H9 (cell line): Measurements from ENCODE around the gene TP73. TPM values are rescaled to one million over a fixed set of nuclear protein-coding genes. Genes with fewer than 3 reads are reported as not detected.
A peak's percentile ranks its signal among the peaks of the same experiment; 100 is the strongest.

Source experiments
- DNase-seq: peaks from one replicate; pipeline ENCODE4 v3.0.0-alpha.2; 2017
- H2AFZ ChIP-seq: one replicate; pipeline ENCODE4 v1.6.1; 2013; ENCODE audit warnings: mild to moderate bottlenecking, low read length, control low read depth, moderate library complexity
- H2AK5ac ChIP-seq: 2 replicates; pipeline ENCODE4 v1.6.1; 2013; ENCODE audit warnings: low read length, control low read depth, mixed read lengths; ENCODE audit not compliant: insufficient read length
- H2BK120ac ChIP-seq: one replicate; pipeline ENCODE4 v1.6.1; 2013; ENCODE audit warnings: low read depth, mild to moderate bottlenecking, low read length, control low read depth, inconsistent platforms; ENCODE audit not compliant: poor library complexity, severe bottlenecking
- H2BK12ac ChIP-seq: 2 replicates; pipeline ENCODE4 v1.6.1; 2013; ENCODE audit warnings: low read length, control low read depth, mixed read lengths, low read depth; ENCODE audit not compliant: insufficient read length
- H2BK15ac ChIP-seq: 2 replicates; pipeline ENCODE4 v1.6.1; 2013; ENCODE audit warnings: low read depth, low read length, control low read depth
- H2BK20ac ChIP-seq: one replicate; pipeline ENCODE4 v1.6.1; 2013; ENCODE audit warnings: low read depth, mild to moderate bottlenecking, low read length, control low read depth, inconsistent platforms; ENCODE audit not compliant: poor library complexity, severe bottlenecking
- H2BK5ac ChIP-seq: 2 replicates; pipeline ENCODE4 v1.6.1; 2013; ENCODE audit warnings: low read length, control low read depth, mixed read lengths; ENCODE audit not compliant: insufficient read length
- H3K14ac ChIP-seq: 2 replicates; pipeline ENCODE4 v1.6.1; 2013; ENCODE audit warnings: low read length, control low read depth; ENCODE audit not compliant: insufficient read depth
- H3K18ac ChIP-seq: 2 replicates; pipeline ENCODE4 v1.6.1; 2013; ENCODE audit warnings: low read depth, mild to moderate bottlenecking, mixed read lengths, low read length, control low read depth; ENCODE audit not compliant: insufficient read length
- H3K23ac ChIP-seq: 2 replicates; pipeline ENCODE4 v1.6.1; 2013; ENCODE audit warnings: low read length, control low read depth, mixed read lengths, low read depth; ENCODE audit not compliant: insufficient read length
- H3K23me2 ChIP-seq: 2 replicates; pipeline ENCODE4 v1.6.1; 2013; ENCODE audit warnings: low read depth, mild to moderate bottlenecking, mixed read lengths, low read length, control low read depth; ENCODE audit not compliant: insufficient read length, poor library complexity, severe bottlenecking
- H3K27ac ChIP-seq: 2 replicates; pipeline ENCODE4 v1.5.1; 2013; ENCODE audit warnings: low read length, control low read depth, mixed read lengths, low read depth; ENCODE audit not compliant: insufficient read length
- H3K27me3 ChIP-seq: 2 replicates; pipeline ENCODE4 v1.6.1; 2013; ENCODE audit warnings: low read length, control low read depth, inconsistent platforms; ENCODE audit not compliant: insufficient read depth
- H3K4ac ChIP-seq: 2 replicates; pipeline ENCODE4 v1.6.1; 2013; ENCODE audit warnings: low read depth, mild to moderate bottlenecking, control low read depth, inconsistent platforms, low read length, moderate library complexity
- H3K4me1 ChIP-seq: 2 replicates; pipeline ENCODE4 v1.6.1; 2013; ENCODE audit warnings: low read length, control low read depth, inconsistent platforms; ENCODE audit not compliant: insufficient read depth
- H3K4me2 ChIP-seq: 2 replicates; pipeline ENCODE4 v1.6.1; 2013; ENCODE audit warnings: low read length, control low read depth, mixed read lengths; ENCODE audit not compliant: insufficient read length, insufficient read depth
- H3K56ac ChIP-seq: 2 replicates; pipeline ENCODE4 v1.6.1; 2013; ENCODE audit warnings: low read depth, mild to moderate bottlenecking, mixed read lengths, low read length, control low read depth; ENCODE audit not compliant: insufficient read length
- H3K79me1 ChIP-seq: 2 replicates; pipeline ENCODE4 v1.6.1; 2013; ENCODE audit warnings: low read depth, mild to moderate bottlenecking, moderate library complexity, low read length, control low read depth, inconsistent platforms; ENCODE audit not compliant: insufficient read depth, poor library complexity, severe bottlenecking
- H3K79me2 ChIP-seq: 2 replicates; pipeline ENCODE4 v1.6.1; 2013; ENCODE audit warnings: low read length, control low read depth, inconsistent platforms; ENCODE audit not compliant: insufficient read depth
- H3K9ac ChIP-seq: 2 replicates; pipeline ENCODE4 v1.6.1; 2013; ENCODE audit warnings: low read length, control low read depth, mixed read lengths; ENCODE audit not compliant: insufficient read length; ENCODE audit errors: extremely low read depth
- H3K9me3 ChIP-seq: one replicate; pipeline ENCODE4 v1.6.1; 2013; ENCODE audit warnings: low read depth, low read length, inconsistent platforms; ENCODE audit not compliant: control insufficient read depth
- H3T11ph ChIP-seq: one replicate; pipeline ENCODE4 v1.6.1; 2013; ENCODE audit warnings: mild to moderate bottlenecking, low read length, control low read depth, inconsistent platforms
- H4K20me1 ChIP-seq: one replicate; pipeline ENCODE4 v1.6.1; 2013; ENCODE audit not compliant: control insufficient read depth, insufficient read length, insufficient read depth
- H4K5ac ChIP-seq: 2 replicates; pipeline ENCODE4 v1.6.1; 2013; ENCODE audit warnings: low read depth, mild to moderate bottlenecking, mixed read lengths, low read length, control low read depth; ENCODE audit not compliant: insufficient read length
- H4K8ac ChIP-seq: replicated peaks from 2 replicates; pipeline ENCODE4 v1.6.1; 2013; ENCODE audit warnings: low read length, control low read depth, mixed read lengths, low read depth; ENCODE audit not compliant: insufficient read length
- H4K91ac ChIP-seq: 2 replicates; pipeline ENCODE4 v1.6.1; 2013; ENCODE audit warnings: low read depth, mild to moderate bottlenecking, moderate library complexity, mixed read lengths, low read length, control low read depth; ENCODE audit not compliant: insufficient read length
- H3K27ac Mint-ChIP-seq, 3 experiments: 2 replicates in 2 of 3; 3 replicates in 1 of 3; pipeline ENCODE4 v1.8.0; 2020 to 2021; ENCODE audit warnings: mixed read lengths in 3 of 3, mild to moderate bottlenecking in 1 of 3, moderate library complexity in 1 of 3
- H3K27me3 Mint-ChIP-seq: 2 replicates; pipeline ENCODE4 v1.8.0; 2021; ENCODE audit warnings: low read depth, mild to moderate bottlenecking, moderate library complexity, mixed read lengths
- H3K36me3 Mint-ChIP-seq, 3 experiments: 2 replicates in 2 of 3; 3 replicates in 1 of 3; pipeline ENCODE4 v1.8.0; 2020 to 2021; ENCODE audit warnings: low read depth in 3 of 3, mixed read lengths in 3 of 3; ENCODE audit not compliant: insufficient read depth in 1 of 3
- H3K4me1 Mint-ChIP-seq, 2 experiments: 2 replicates each; pipeline ENCODE4 v1.8.0; 2020; ENCODE audit warnings: mixed read lengths in 2 of 2
- H3K4me3 Mint-ChIP-seq, 2 experiments: 2 replicates in 1 of 2; 3 replicates in 1 of 2; pipeline ENCODE4 v1.8.0; 2020 to 2021; ENCODE audit warnings: mild to moderate bottlenecking in 2 of 2, mixed read lengths in 2 of 2, moderate library complexity in 1 of 2
- H3K9me3 Mint-ChIP-seq, 2 experiments: 2 replicates in 1 of 2; 3 replicates in 1 of 2; pipeline ENCODE4 v1.8.0; 2020; ENCODE audit warnings: mild to moderate bottlenecking in 2 of 2, mixed read lengths in 2 of 2, moderate library complexity in 1 of 2
- CTCF ChIP-seq: fragments of 200-600 bp; sonication (generic); conservative IDR thresholded peaks from 3 replicates; pipeline ENCODE4 v1.8.0; 2021; ENCODE audit warnings: antibody characterized with exemption, mild to moderate bottlenecking
- WGBS: extraction: QIAGEN DNeasy Blood & Tissue Kit; methylation state at CpG from one replicate; pipeline ENCODE4 v1.1.7; 2013; ENCODE audit warnings: missing lambda C conversion rate, low lambda C conversion rate, mixed read lengths; ENCODE audit not compliant: insufficient read length; ENCODE audit errors: extremely low coverage; 5-methylcytosine and 5-hydroxymethylcytosine counted together
- total RNA-seq: library from RNA; stranded (reverse); gene quantifications from 2 replicates; pipeline ENCODE4 v1.2.1, GENCODE V29; 2021

The TP73 gene
- total RNA-seq, 1 experiment from 2014 or later: 4.7 TPM

GRCh38 chr1:3717715-3718601 is 65.6 kb downstream of the TP73 start:
- TF ChIP-seq CTCF: no peak
- H3T11ph ChIP-seq: no peak overlapping the region
- no peaks in the 10 kb centered on the region for H3K27me3 ChIP-seq
- no peak overlapping the region for H2BK5ac ChIP-seq
- H3K4me1 Mint-ChIP-seq: peaks cover 2 to 16% of the 10 kb centered on the region in 2 experiments; a peak in 3 of 4 replicates
- no peaks in the 10 kb centered on the region for H3K9me3 Mint-ChIP-seq
- no peak overlapping the region for H2BK120ac ChIP-seq
- H3K23ac ChIP-seq: no peak overlapping the region
- H4K91ac ChIP-seq: no peak overlapping the region
- no peaks in the 10 kb centered on the region for H3K36me3 Mint-ChIP-seq
- no peak overlapping the region for H3K56ac ChIP-seq
- no peak overlapping the region for H2AFZ ChIP-seq
- no peaks in the 10 kb centered on the region; the same call in 1 of the 2 replicates for H3K4me1 ChIP-seq
- H2BK12ac ChIP-seq: no peak overlapping the region
- no peak overlapping the region for H3K4ac ChIP-seq
- peak overlapping the region in 1 of 2 experiments; percentile 34; a peak in 1 of 5 replicates for H3K4me3 Mint-ChIP-seq
- no peaks in the 10 kb centered on the region for H4K20me1 ChIP-seq
- no peaks in the 10 kb centered on the region for H3K79me1 ChIP-seq
- no peak overlapping the region for H2BK20ac ChIP-seq
- H2BK15ac ChIP-seq: no peak overlapping the region
- no peak overlapping the region for H3K9ac ChIP-seq
- no peak overlapping the region for H4K5ac ChIP-seq
- H3K79me2 ChIP-seq: no peaks in the 10 kb centered on the region
- peak overlapping the region; percentile 19 for H3K4me2 ChIP-seq
- peak; percentile 83 for DNase-seq
- H3K14ac ChIP-seq: no peak overlapping the region; the same call in 1 of the 2 replicates
- WGBS: no CpG with 5 or more reads among the region's 40 CpGs
- no peak overlapping the region for H4K8ac ChIP-seq
- H3K27ac ChIP-seq: no peak overlapping the region
- no peak overlapping the region for H3K27ac Mint-ChIP-seq
- no peak overlapping the region for H3K18ac ChIP-seq
- no peak overlapping the region for H2AK5ac ChIP-seq
- peaks cover 20% of the 10 kb centered on the region for H3K27me3 Mint-ChIP-seq
- H3K23me2 ChIP-seq: no peaks in the 10 kb centered on the region
- no peaks in the 10 kb centered on the region for H3K9me3 ChIP-seq
